HCT116 (cell line): Measurements from ENCODE around the gene APOA5. TPM values are rescaled to one million over a fixed set of nuclear protein-coding genes. Genes with fewer than 3 reads are reported as not detected.

Source experiments
- ATAC-seq: fragments of 200-7000 bp; cut with Tn5 transposase; 2 replicates; pipeline ENCODE4 v1.9.1; 2020; ENCODE audit warnings: mild to moderate bottlenecking, moderate library complexity
- BruUV-seq: library from RNA; stranded (reverse); fragments of 400-500 nt; replicated peaks from 2 replicates; lab custom pipeline; 2021; lab: Mats Ljungman, UMichigan
- CTCF ChIA-PET: fragments of 300-600 bp; sonication (Branson Sonifier 250); formaldehyde crosslinking; loops from one replicate; lab custom pipeline; 2021; ENCODE audit warnings: antibody characterized with exemption; lab: Charles Lee
- POLR2A ChIA-PET: fragments of 300-600, 350-600 bp; sonication (Branson Sonifier 250); formaldehyde crosslinking; loops from one replicate; lab custom pipeline; 2021; ENCODE audit warnings: antibody characterized with exemption; lab: Charles Lee
- RAD21 ChIA-PET, 2 experiments: fragments of 300-600 bp; sonication (Branson Sonifier 250); formaldehyde crosslinking; loops; one replicate each; lab custom pipeline; 2023; ENCODE audit warnings: low total read pairs in 2 of 2; ENCODE audit not compliant: uncharacterized antibody in 2 of 2, unreplicated experiment in 2 of 2, low non-redundant PET in 1 of 2; lab: Charles Lee
- DNase-seq: peaks from one replicate; pipeline ENCODE4 v3.0.0-alpha.2; 2010; ENCODE audit warnings: low read depth, low spot score
- H2AFZ ChIP-seq: fragments of 200-600 bp; shearing (Covaris generic), sonication (generic); 2 replicates; pipeline ENCODE4 v1.6.1; 2017; ENCODE audit warnings: low read depth, mixed run types, mixed read lengths, antibody characterized with exemption, low read length; ENCODE audit not compliant: poor library complexity, severe bottlenecking
- H3K27ac ChIP-seq: 2 replicates; pipeline ENCODE4 v1.5.1; 2012; ENCODE audit warnings: low read depth, low read length
- H3K27me3 ChIP-seq: fragments of 200-600 bp; sonication (generic); 2 replicates; pipeline ENCODE4 v1.6.1; 2016; ENCODE audit warnings: mixed run types, low read length, mixed read lengths; ENCODE audit not compliant: insufficient read depth
- H3K36me3 ChIP-seq, 2 experiments: fragments of 200-500 bp in 1 of 2; fragments of 200-600 bp in 1 of 2; sonication (Bioruptor generic) in 1 of 2; sonication (generic) in 1 of 2; 2 replicates each; pipeline versions ENCODE4 v1.5.1 to v1.6.1; 2014 to 2016; ENCODE audit warnings: low read length in 2 of 2, inconsistent platforms in 1 of 2, mixed read lengths in 1 of 2, mixed run types in 1 of 2; ENCODE audit not compliant: insufficient read depth in 2 of 2, control insufficient read depth in 1 of 2
- H3K4me1 ChIP-seq, 2 experiments: fragments of 200-600 bp in 1 of 2; sonication (generic) in 1 of 2; 2 replicates each; pipeline versions ENCODE4 v1.5.1 to v1.6.1; 2012 to 2017; ENCODE audit warnings: low read length in 2 of 2, inconsistent platforms in 1 of 2, mild to moderate bottlenecking in 1 of 2, mixed read lengths in 1 of 2, mixed run types in 1 of 2, moderate library complexity in 1 of 2; ENCODE audit not compliant: insufficient read depth in 2 of 2, control insufficient read depth in 1 of 2
- H3K4me2 ChIP-seq: fragments of 200-600 bp; sonication (generic); 2 replicates; pipeline ENCODE4 v1.6.1; 2017; ENCODE audit warnings: mixed run types, low read length, mixed read lengths
- H3K4me3 ChIP-seq, 2 experiments: fragments of 200-600 bp in 1 of 2; sonication (generic) in 1 of 2; replicated peaks in 1 of 2; 2 replicates each; pipeline ENCODE4 v1.5.1; 2011 to 2016; ENCODE audit warnings: low read length in 2 of 2, control low read depth in 1 of 2, low read depth in 1 of 2, mild to moderate bottlenecking in 1 of 2, mixed read lengths in 1 of 2, mixed run types in 1 of 2
- H3K79me2 ChIP-seq: fragments of 200-600 bp; sonication (generic); 2 replicates; pipeline ENCODE4 v1.6.1; 2017; ENCODE audit warnings: mild to moderate bottlenecking, mixed run types, low read length, moderate library complexity, mixed read lengths; ENCODE audit not compliant: insufficient read depth
- H3K9ac ChIP-seq: fragments of 200-600 bp; sonication (generic); 2 replicates; pipeline ENCODE4 v1.6.1; 2016; ENCODE audit warnings: low read length, mixed read lengths
- H3K9me2 ChIP-seq: fragments of 200-600 bp; sonication (generic), shearing (Covaris generic); 2 replicates; pipeline ENCODE4 v1.6.1; 2017; ENCODE audit warnings: mixed run types, mild to moderate bottlenecking, moderate library complexity; ENCODE audit not compliant: insufficient read depth
- H3K9me3 ChIP-seq, 2 experiments: fragments of 200-500 bp in 1 of 2; fragments of 200-600 bp in 1 of 2; sonication (Bioruptor generic) in 1 of 2; sonication (generic) in 1 of 2; 2 replicates each; pipeline ENCODE4 v1.6.1; 2014 to 2017; ENCODE audit warnings: low read length in 2 of 2, mixed read lengths in 2 of 2, inconsistent platforms in 1 of 2, low read depth in 1 of 2, mild to moderate bottlenecking in 1 of 2, mixed run types in 1 of 2, moderate library complexity in 1 of 2; ENCODE audit not compliant: control insufficient read depth in 1 of 2, insufficient read depth in 1 of 2
- H4K20me1 ChIP-seq: fragments of 200-600 bp; sonication (generic), shearing (Covaris generic); 2 replicates; pipeline ENCODE4 v1.6.1; 2017; ENCODE audit warnings: mixed run types, mild to moderate bottlenecking, moderate library complexity; ENCODE audit not compliant: insufficient read depth
- CEBPB ChIP-seq: IDR thresholded peaks from 2 replicates; pipeline ENCODE4 v1.6.1; 2012; ENCODE audit warnings: low read depth
- EZH2 ChIP-seq: fragments of 200-600 bp; sonication (generic); IDR thresholded peaks from 2 replicates; pipeline ENCODE4 v1.6.1; 2017; ENCODE audit warnings: antibody characterized with exemption, mixed run types
- FOSL1 ChIP-seq: IDR thresholded peaks from 2 replicates; pipeline ENCODE4 v1.6.1; 2012; ENCODE audit warnings: low read depth
- JUND ChIP-seq: IDR thresholded peaks from 2 replicates; pipeline ENCODE4 v1.6.1; 2012
- TCF7L2 ChIP-seq: IDR thresholded peaks from 2 replicates; pipeline ENCODE4 v1.7.0; 2011; ENCODE audit warnings: borderline replicate concordance, inconsistent platforms; ENCODE audit not compliant: insufficient read depth, insufficient read length; ENCODE audit errors: extremely low read depth
- ZBTB33 ChIP-seq: IDR thresholded peaks from 2 replicates; pipeline ENCODE4 v1.6.1; 2011; ENCODE audit warnings: mild to moderate bottlenecking, low read length, moderate library complexity; ENCODE audit not compliant: insufficient replicate concordance; ENCODE audit errors: extremely low read depth
- ZFX ChIP-seq: fragments of 450-650 bp; IDR thresholded peaks from 2 replicates; pipeline ENCODE4 v1.6.1; 2017
- ZNF274 ChIP-seq: fragments of 200-500 bp; sonication (Bioruptor generic); IDR thresholded peaks from 2 replicates; pipeline ENCODE4 v1.6.1; 2014; ENCODE audit warnings: mild to moderate bottlenecking, low read depth, low read length, inconsistent platforms
- intact Hi-C: fragments of 100-400 bp; cut with micrococcal nuclease; formaldehyde crosslinking; loops from 2 replicates; pipeline ENCODE4 v1.10.0; 2022
- total RNA-seq: library from RNA; stranded (reverse); gene quantifications from one replicate; pipeline ENCODE4 v1.2.1, GENCODE V29; 2021; ENCODE audit not compliant: unreplicated experiment
- TF ChIP-seq, protein P1 (sequence below): IDR thresholded peaks from 2 replicates; pipeline ENCODE4 v1.6.1; 2012; ENCODE audit warnings: low read depth

APOA5 gene
- total RNA-seq, 1 experiment from 2014 or later = 0.12 TPM

DNA sequence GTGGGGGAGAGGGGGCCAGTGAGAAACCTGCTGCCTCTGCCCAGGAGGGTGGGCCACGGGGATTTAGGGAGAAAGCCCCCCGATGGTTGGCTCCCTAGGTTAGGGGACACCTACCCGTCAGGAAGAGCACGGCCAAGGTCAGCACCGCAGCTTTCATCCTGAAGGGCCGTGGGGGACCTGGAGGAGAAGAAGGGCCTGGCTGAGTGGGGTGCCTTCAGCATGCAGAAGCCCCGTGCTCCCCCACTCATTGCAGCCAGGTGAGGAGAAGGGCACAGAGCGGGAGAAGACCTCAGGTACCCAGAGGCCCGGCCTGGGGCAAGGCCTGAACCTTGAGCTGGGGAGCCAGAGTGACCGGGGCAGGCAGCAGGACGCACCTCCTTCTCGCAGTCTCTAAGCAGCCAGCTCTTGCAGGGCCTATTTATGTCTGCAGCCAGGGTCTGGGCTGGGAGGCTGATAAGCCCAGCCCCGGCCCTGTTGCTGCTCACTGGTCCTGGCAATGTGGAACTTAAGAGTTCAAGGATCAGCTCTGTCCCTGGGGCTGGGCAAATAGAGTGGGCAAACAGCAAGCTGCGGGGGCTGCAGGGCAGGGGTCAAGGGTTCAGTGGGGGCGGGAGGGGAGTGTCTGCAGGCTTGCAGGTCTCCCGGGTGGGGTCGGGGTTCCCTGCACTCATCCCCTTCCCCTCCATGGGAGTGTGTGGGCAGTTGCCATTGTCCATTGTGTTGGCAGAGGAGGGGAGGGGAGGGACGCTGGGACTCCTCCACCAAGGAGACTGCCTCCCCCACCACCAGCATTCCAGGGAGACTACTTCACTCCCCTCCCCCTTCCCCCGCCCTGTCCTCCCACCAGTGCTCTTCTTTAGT is 45.8 kb upstream of the APOA5 start, which contains the start of gene APOA1:
Gene APOA1 (minus strand): TSS at position 392 of the 861 bp plus-strand sequence. CDS start 235 bp downstream, at position 157.
- ATAC-seq = no peak
- POLR2A ChIA-PET = no interaction called here
- BruUV-seq = no TSS peak

More for the DNA sequence above, 45.8 kb upstream of the APOA5 start, which contains the start of gene APOA1:
- Histone ChIP-seq H3K27ac (peak within 1 kb of the TSS; percentile 15; the same call in 1 of the 2 replicates), H3K27me3 (no peaks in the 10 kb centered on the region), H3K9me3 (no peaks in the 10 kb centered on the region), H3K36me3 (no peaks in the 10 kb centered on the region), H2AFZ (no peak within 1 kb of the TSS), H3K4me3 (no peak within 1 kb of the TSS), H3K4me2 (peak within 1 kb of the TSS; percentile 75; the same call in 1 of the 2 replicates), H3K9ac (no peak within 1 kb of the TSS), H3K4me1 (peaks cover 8 to 15% of the 10 kb centered on the region in 2 experiments)
- no peak for DNase-seq
- RAD21 ChIA-PET = interaction anchor here in 1 of 2 experiments (0.6 kb wide), 2 partner anchors 39 to 45 kb away, joined by 3 to 7 read pairs; no protein-coding TSS in a partner anchor
- CTCF ChIA-PET = interaction anchor here (2.3 to 2.9 kb wide), 2 partner anchors 47 to 104 kb away, joined by 11 to 58 read pairs; partner anchors contain the start of gene APOA5
- intact Hi-C loops = no loop called here
- TF ChIP-seq ZFX = no peak
- no peak for TF ChIP-seq JUND
- TF ChIP-seq, protein P1, sequence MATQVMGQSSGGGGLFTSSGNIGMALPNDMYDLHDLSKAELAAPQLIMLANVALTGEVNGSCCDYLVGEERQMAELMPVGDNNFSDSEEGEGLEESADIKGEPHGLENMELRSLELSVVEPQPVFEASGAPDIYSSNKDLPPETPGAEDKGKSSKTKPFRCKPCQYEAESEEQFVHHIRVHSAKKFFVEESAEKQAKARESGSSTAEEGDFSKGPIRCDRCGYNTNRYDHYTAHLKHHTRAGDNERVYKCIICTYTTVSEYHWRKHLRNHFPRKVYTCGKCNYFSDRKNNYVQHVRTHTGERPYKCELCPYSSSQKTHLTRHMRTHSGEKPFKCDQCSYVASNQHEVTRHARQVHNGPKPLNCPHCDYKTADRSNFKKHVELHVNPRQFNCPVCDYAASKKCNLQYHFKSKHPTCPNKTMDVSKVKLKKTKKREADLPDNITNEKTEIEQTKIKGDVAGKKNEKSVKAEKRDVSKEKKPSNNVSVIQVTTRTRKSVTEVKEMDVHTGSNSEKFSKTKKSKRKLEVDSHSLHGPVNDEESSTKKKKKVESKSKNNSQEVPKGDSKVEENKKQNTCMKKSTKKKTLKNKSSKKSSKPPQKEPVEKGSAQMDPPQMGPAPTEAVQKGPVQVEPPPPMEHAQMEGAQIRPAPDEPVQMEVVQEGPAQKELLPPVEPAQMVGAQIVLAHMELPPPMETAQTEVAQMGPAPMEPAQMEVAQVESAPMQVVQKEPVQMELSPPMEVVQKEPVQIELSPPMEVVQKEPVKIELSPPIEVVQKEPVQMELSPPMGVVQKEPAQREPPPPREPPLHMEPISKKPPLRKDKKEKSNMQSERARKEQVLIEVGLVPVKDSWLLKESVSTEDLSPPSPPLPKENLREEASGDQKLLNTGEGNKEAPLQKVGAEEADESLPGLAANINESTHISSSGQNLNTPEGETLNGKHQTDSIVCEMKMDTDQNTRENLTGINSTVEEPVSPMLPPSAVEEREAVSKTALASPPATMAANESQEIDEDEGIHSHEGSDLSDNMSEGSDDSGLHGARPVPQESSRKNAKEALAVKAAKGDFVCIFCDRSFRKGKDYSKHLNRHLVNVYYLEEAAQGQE = no peak
- no peak for TF ChIP-seq FOSL1
- TF ChIP-seq TCF7L2 = no peak
- no peak for TF ChIP-seq ZNF274
- no peak for TF ChIP-seq ZBTB33
- TF ChIP-seq EZH2 = no peak
- TF ChIP-seq CEBPB = no peak
- TF ChIP-seq, all 23 proteins: peak for 0
- Histone ChIP-seq H3K79me2 (no peaks in the 10 kb centered on the region), H4K20me1 (no peaks in the 10 kb centered on the region), H3K9me2 (no peaks in the 10 kb centered on the region)
